ENCODE measurements around the gene WDR70.
"Not testable (repeated sequence)": the region's sequence is repeated elsewhere in the genome, so short reads cannot be mapped to it uniquely, and the experiment has no call there.

WDR70 gene

GRCh38 chr5:37575541-37576489, 196.7 kb downstream of the WDR70 start:
- no peak for DNase-seq

DNA sequence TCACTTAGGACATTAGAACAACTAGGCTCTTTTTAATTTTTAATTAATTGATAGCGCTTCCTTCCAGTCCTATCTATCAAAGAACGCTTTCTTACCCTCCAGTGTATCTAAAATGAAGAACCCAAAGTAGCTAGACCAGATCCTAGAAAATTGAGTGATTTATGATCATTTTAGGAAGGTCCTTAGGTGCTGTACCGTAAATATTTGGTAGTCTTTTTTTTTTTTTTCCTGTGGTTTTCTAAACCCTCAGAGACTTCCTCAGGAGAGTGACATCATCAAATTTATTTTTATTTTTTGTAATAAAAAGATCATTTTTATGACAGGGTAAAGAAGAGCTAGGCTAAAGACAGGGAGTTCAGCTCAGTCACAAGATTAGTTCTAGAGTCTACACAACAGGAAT, 197.4 kb downstream of the WDR70 start:
- no peak for DNase-seq

GRCh38 chr5:37578176-37578575, 199.1 kb downstream of the WDR70 start:
- DNase-seq: no peak

DNA sequence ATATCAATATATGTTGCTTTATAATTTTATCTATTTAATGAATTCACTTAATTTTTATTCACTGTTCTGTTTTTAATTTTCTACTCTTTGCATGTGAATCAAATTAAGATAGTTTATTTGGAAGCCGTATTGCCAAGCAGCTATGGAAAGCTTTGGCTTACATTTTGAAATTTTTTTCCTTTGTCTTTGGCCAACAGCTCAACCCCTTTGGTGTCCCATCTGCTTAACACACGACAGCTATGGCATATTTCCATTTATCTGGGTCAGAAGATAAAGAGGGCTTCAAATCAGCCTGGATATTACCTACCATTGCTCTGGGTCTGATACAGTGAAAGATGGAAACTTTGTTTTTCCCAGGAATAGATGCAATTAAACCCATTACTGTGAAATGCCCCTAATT, 201.0 kb downstream of the WDR70 start:
- no peak for DNase-seq

GRCh38 chr5:37582202-37582601, 203.1 kb downstream of the WDR70 start:
- DNase-seq: no peak

- DNase-seq: not testable (repeated sequence)
Measured at GRCh38 chr5:37593292-37593691, 214.2 kb downstream of the WDR70 start.

GRCh38 chr5:37594864-37595263, 215.7 kb downstream of the WDR70 start:
- DNase-seq: not testable (repeated sequence)

- no peak for DNase-seq
Measured at GRCh38 chr5:37598733-37599132, 219.6 kb downstream of the WDR70 start.

GRCh38 chr5:37601163-37601562, 222.0 kb downstream of the WDR70 start:
- DNase-seq: no peak

DNA sequence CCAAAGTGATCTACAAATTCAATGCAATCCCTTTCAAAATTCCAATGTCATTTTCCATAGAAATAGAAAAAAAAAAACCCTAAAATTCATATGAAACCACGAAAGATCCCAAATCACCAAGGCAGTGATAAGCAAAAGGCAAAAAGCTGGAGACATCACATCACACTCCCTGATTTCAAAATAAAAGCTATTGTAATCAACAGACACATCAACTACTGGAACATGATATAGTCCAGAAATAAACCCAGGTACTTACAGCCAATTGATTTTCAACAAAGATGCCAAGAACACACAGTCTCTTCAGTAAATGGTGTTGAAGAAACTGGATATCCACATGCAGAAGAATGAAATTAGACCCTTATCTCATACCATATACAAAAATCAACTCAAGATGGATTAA, 224.0 kb downstream of the WDR70 start:
- no peak for DNase-seq

DNA sequence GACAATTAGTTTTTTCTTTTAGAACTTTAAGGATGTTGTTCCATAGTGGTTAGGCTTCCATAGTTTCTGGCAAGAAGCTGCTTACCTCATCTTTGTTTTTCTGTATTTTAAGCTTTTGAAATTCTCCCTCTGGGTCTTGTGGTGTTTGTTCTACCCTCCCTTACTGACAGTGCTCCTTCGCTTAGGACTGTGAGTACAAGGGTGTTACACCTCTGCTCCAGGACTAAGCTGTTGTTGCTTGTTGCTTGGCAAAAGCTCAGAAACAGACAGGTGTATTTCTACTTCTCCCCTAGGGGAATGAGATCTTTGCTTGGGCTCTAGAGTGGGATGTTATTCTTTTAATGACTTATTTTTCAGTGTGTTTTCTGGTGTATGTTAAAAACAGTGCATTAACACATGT, 225.2 kb downstream of the WDR70 start:
- DNase-seq: no peak

DNA sequence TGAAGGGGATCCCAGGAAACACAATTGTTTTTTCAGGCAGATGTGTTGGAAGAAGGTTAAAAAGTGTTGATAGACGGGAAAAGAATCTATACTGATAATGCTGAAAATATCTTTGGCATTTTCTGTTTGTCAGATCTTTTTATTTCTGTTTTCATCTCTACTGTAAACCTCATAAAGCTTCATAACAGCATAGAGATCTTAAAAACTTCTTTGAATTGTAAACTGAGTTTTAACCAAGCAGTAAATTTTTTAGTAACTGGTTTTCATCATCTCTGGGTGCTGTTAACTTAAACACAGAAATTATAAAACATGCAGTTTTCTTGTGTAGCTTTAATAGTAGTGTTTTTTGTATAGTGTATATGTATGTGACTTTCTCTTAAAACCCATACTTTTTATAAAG, 227.0 kb downstream of the WDR70 start:
- no peak for DNase-seq

DNA sequence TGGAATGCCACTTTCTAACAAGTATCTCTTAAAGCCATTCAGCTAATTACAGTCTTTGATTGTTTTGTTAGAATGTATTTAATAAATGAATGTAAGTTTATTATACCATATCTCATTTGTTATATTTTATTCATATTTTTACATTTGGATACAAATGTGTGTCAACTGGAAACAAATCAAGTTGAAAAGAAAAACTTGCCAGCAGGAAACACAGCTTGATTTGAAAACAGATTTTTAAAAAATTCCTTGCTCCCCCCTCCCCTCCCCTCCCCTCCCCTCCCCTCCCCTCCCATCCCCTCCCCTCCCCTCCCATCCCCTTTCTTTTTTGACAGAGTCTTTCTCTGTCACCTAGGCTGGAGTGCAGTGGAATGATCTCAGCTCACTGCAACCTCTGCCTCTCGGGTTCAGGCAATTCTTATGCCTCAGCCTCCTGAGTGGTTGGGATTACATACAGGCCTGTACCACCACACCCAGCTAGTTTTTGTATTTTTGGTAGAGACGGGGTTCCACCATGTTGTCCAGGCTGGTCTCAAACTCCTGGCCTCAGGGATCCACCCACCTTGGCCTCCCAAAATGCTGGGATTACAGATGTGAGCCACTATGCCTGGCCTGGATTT, 227.6 kb downstream of the WDR70 start:
- DNase-seq: no peak

GRCh38 chr5:37615184-37615583, 236.1 kb downstream of the WDR70 start:
- no peak for DNase-seq

DNA sequence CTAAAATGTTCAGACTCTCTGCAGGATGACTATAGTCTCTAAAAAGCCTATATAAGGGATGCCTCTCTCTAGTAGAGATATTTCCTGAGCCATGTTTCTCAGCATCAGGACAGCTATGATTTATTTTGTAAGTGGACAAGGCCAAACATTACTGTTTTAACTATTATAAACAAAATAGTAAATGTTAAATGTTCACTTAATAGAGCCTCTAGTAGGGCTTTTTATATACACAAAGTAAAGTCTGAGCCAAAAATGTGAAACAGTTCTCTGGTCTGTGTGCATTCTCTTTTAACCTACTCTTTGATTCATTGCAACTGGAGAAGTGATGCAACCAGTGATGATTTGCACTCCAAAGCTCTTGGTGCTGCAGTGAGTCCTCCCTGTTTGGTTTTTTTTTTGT, 240.2 kb downstream of the WDR70 start:
- DNase-seq: no peak

DNA sequence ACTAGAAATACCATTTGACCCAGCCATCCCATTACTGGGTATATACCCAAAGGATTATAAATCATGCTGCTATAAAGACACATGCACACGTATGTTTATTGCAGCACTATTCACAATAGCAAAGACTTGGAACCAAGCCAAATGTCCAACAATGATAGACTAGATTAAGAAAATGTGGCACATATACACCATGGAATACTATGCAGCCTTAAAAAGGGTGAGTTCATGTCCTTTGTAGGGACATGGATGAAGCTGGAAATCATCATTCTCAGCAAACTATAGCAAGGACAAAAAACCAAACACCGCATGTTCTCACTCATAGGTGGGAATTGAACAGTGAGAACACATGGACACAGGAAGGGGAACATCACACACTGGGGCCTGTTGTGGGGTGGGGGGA, 243.2 kb downstream of the WDR70 start:
- not testable (repeated sequence) for DNase-seq

DNA sequence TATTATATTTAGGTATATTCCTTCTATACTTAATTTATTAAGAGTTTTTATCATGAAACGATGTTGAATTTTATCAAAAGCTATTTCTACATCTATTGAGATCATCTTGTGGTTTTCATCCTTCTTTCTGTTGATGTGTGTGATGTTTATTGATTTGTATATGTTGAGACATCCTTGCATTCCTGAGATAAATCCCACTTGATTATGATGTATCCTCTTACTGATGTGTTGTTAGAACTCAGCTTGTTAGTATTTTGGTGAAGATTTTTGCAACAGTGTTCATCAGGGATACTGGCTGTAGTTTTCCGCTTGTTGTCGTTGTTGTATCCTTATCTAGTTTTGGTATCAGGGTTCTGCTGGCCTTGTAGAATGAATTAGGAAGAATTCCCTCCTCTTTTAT, 247.1 kb downstream of the WDR70 start:
- DNase-seq: no peak

DNA sequence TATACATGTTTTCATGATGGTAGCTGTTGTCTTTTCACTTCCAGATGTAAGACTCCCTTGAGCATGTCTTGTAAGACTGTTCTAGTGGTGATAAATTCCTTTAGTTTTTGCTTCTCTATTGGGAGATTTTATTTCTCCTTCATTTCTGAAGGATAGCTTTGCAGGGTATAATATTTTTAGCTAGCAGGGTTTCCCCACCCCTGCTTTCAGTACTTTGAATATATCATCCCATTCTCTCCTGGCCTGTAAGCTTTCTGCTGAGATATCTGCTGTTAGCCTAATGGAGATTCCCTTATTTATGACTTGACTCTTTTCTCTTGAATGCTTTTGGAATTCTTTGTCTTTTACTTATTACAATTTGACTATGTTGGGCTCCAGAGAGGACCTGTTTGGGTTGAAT, 249.8 kb downstream of the WDR70 start:
- no peak for DNase-seq

DNA sequence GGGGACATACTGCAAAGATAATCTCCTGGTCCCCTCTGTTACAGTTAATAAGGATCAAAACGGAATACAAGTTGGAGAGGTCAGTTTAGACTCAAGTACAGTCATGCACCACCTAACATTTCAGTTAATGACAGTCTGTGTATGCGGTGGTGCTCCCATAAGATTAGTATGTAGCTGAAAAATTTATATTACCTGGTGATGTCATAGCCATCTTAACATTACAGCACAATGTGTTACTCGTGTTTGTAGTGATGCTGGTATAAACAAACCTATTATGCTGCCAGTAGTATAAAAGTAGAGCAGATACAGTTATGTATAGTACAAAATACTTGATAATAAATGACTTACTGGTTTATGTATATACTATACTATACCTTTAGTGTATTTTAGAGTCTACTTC, 252.8 kb downstream of the WDR70 start:
- DNase-seq: no peak

DNA sequence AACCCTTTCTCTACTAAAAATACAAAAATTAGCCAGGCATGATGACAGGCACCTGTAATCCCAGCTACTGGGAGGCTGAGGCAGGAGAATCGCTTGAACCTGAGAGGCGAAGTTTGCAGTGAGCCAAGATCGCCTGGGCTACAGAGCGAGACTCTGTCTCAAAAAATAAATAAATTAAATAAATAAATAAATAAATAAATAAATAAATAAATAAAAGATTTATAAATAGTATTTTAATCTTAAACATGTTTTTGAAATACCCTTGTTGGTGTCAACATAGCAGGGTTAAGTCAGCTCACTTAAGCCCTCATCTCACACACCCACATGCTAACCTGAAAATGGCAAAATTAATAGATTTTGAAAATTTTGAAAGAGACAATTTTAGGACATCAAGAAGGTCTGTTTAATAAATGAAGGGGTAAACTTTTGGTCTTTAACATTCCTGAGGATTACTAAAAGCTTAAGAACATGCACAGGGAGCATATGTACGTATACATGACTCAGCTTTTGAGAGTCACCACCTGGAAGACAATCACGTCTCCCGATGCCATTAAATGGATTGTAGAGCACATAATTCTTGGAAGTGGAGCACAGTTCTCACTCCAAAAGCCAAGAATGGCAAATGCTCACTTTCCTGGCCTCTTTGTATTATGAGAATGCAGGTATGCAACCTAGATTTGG, 258.2 kb downstream of the WDR70 start:
- no peak for DNase-seq

- DNase-seq: no peak
Measured at GRCh38 chr5:37638897-37639296, 259.8 kb downstream of the WDR70 start.

DNA sequence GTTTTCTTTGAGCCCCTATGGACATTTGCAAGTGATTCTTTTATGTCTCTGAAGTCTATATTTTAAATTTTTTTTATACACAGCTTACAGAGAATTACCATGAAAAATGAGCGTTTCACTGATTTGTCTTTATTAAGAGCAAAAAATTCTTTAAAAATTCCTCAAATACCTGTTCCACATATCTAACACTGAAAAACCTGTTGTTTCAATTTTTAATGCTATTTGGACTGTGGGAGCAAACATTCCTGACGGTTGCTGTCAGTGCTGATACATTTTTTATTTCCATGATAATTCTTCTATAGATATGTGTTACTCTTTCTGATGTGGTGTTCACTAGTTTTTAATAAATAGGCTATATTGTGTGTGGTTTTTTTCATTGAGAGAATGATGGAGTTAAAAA, 261.0 kb downstream of the WDR70 start:
- no peak for DNase-seq

- DNase-seq: no peak
Measured at GRCh38 chr5:37641933-37642332, 262.8 kb downstream of the WDR70 start.

GRCh38 chr5:37645707-37646106, 266.6 kb downstream of the WDR70 start:
- DNase-seq: no peak
